NCI-H460 (cell line): ENCODE data around the gene RIMS1. TPM values are rescaled to one million over a fixed set of nuclear protein-coding genes. Genes with fewer than 3 reads are reported as not detected.

ENCODE experiments used
- DNase-seq: peaks from one replicate; pipeline ENCODE4 v3.0.0-alpha.2; 2016; ENCODE audit warnings: low read depth; ENCODE audit errors: extremely low read depth
- total RNA-seq: library from RNA; depleted of rRNA; stranded (reverse); fragments of >200 nt; shearing (Covaris generic); gene quantifications from 2 replicates; pipeline ENCODE4 v1.2.3, GENCODE V29; 2014

The RIMS1 gene
- total RNA-seq, 1 experiment from 2014 or later, result 0.02 TPM

GRCh38 chr6:72217626-72218025 lies 331.3 kb downstream of the RIMS1 start:
- no peak for DNase-seq

GRCh38 chr6:72218125-72218524 lies 331.8 kb downstream of the RIMS1 start:
- DNase-seq, result peak; percentile 12

DNA sequence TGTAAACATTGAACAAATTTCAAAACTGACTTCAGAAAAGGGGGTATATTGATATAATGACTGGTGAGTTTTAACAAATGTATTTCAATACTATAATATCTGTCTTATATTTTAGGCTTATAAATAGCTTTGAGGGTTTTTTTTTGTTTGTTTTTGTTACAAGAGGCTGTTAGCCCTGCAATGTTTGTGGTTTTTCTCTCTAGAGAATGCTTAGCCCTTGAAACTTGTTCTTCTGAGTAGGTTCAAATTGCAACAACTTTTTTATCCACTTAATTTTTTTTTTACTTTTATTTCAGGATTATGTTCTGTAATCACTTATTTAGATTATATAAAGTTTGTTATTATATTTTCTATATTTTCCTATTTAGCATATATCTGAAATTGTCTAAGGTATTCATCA lies 333.2 kb downstream of the RIMS1 start:
- no peak for DNase-seq

- no peak for DNase-seq
Measured at GRCh38 chr6:72238021-72238420, 351.7 kb downstream of the RIMS1 start.

DNA sequence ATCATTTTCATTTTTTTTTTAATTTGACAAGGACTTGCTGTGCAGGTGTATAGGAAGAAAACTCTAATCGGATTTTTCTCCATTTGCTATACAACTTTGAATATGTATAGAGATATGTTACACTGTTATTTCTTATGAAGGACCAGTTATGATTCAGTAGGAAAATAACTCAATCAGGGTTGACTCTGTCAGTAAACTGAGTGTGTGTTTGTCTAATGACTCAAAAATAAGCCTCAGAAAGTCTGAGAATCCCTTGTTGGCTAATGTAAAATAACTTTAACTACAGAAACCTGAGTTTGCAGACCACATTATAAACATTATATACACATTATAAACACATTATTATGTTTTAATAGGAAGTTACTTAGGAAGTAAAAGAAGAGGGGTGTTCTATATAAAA lies 352.6 kb downstream of the RIMS1 start:
- no peak for DNase-seq

GRCh38 chr6:72245565-72245964 lies 359.2 kb downstream of the RIMS1 start:
- no peak for DNase-seq

DNA sequence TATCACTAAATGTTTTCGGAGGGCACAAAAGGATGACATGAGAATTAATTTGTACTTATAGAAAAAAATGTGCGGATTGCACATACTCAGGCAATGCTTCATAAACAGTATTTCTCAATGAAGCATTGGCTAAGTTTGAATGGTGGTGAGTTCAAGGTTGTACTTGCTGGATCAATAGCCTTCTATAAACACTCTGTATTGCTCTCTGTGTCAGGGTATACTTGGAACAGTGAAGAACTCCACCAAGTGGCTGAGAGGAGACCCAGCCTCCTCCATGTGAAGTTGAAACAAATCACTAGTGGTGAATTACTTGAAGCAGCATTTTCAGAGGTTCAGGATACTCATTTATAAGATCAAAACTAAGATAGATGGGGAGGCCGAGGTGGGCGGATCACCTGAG lies 360.6 kb downstream of the RIMS1 start:
- DNase-seq, result no peak

DNA sequence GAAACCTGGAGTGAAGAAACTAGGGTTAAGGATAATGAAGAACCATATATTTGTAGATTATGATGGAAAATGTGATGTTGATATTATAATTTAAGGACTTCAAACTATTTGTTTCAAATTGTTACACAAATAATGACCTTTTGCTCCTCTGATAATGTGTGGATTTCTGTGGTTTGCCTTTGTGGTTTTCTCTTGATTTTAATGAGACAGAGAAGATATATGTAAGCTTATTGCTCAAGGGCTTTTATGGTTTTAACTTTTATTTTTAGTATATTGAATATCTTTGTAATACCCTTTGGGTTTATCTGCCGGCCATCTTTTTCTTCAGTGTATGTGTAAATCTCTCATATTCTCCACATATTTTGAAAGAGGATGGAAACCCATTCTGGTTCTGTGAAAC lies 362.3 kb downstream of the RIMS1 start:
- no peak for DNase-seq

DNA sequence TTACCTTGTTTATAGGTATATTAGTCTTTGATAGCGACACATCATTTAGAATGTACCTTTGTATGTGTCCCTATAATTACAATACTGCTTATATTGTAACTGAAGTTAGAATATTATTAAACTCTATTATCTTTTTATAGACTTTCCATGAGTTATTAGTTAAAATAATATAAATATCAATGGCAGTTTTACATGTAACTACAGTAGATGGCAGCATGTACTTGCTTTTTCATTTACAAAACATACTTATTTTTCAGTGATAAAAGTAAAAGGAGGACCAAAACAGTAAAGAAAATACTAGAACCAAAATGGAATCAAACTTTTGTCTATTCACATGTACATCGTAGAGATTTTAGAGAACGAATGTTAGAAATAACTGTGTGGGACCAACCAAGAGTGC lies 364.3 kb downstream of the RIMS1 start:
- DNase-seq, result no peak

GRCh38 chr6:72260489-72260888 lies 374.1 kb downstream of the RIMS1 start:
- DNase-seq, result no peak

GRCh38 chr6:72261554-72261953 lies 375.2 kb downstream of the RIMS1 start:
- DNase-seq, result no peak

DNA sequence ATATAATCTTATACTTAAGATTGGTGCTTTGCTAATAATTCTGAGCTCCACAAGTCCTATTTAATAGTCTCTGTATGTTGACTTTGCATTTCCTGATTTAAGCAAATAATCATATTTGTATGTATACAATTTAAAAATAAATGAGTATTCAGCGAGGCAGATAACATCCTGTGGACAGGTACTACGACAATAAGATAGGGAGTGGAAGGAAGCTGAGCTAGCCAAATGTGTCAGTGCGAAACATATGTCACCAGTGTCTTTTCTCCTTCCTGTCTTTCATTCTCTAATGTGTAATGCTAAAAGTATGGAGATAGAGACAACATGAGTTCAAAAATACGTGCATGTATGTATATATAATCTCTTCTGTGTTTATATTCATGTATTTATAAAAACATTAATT lies 375.9 kb downstream of the RIMS1 start:
- no peak for DNase-seq

DNA sequence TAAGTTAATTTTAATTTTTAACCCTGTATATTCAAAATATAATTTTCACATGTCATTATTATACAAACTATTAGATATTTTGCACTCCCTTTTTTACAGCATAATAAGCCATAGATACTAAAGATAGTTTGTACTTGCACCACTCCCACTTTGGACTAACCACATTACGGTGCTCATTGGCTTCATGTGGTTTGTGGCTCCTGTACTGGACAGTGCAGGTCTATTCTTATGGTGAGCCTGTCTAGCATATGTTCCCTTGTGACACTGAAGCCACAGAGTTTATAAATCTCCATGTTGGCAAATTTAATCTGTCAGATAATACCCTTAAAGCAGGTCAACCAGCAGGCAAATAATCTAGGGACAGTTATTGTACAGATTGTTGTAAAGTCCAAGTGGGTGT lies 381.1 kb downstream of the RIMS1 start:
- no peak for DNase-seq

GRCh38 chr6:72271531-72271930 lies 385.2 kb downstream of the RIMS1 start:
- DNase-seq, result no peak

DNA sequence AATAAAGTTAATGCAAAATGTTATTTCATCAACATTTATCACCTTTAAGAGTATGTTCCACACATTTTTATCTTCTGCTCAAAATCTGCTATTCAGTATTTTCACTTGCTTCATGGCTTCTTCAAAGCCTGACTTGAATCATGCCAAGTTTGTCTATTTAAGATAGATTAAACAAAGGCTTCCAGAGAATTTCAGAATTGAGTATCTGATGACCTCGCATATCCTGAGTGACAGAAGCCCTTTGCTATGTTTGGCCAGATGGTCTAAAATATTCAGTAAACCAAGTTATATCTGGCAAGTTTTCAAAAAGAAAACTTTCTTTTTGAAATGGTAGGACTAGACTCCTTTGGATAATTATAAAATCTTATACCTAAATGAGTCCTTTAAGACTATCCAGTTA lies 386.6 kb downstream of the RIMS1 start:
- DNase-seq, result no peak

DNA sequence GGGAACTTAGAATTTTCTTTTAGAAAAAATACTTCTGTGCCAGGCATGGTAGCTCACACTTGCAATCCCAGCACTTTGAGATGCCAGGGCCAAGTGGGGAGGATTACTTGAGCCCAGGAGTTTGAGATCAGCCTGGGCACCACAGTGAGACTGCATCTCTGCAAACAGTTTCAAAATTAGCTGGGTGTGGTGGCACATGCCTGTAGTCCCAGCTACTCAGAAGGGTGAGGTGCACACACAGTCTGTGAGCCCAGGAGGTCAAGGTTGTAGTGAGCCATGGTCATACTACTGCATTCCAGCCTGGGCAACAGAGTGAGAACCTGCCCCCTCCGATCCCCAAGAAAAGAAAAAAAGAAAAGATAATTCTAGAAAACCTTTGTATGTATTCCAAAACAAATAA lies 389.5 kb downstream of the RIMS1 start:
- no peak for DNase-seq

GRCh38 chr6:72282201-72282600 lies 395.9 kb downstream of the RIMS1 start:
- DNase-seq, result no peak

GRCh38 chr6:72283571-72283970 lies 397.2 kb downstream of the RIMS1 start:
- no peak for DNase-seq

GRCh38 chr6:72286911-72287311 lies 400.6 kb downstream of the RIMS1 start:
- peak; percentile 3 for DNase-seq

GRCh38 chr6:72287801-72288200 lies 401.5 kb downstream of the RIMS1 start:
- no peak for DNase-seq

DNA sequence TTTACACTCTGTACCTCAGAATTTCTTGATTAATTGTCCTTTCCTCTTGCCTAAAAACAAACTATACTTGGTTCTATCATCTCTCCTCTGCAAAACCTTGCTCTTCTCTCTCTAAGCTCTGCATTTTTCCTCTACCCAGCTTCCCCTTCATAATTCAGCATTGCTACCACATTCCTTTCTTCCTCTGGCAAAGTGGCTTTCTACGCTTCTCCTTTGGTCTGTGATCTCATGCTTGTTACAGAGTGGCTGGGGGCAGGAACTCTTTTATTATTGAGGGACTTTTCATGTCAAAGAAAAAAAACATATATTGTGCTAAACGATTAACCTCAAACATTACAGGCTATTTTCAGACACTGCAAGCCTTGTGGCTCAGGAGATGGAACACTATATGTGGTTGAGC lies 402.2 kb downstream of the RIMS1 start:
- DNase-seq, result no peak

- no peak for DNase-seq
Measured at GRCh38 chr6:72290620-72291019, 404.3 kb downstream of the RIMS1 start.

GRCh38 chr6:72296375-72296774 lies 410.0 kb downstream of the RIMS1 start:
- DNase-seq, result no peak

DNA sequence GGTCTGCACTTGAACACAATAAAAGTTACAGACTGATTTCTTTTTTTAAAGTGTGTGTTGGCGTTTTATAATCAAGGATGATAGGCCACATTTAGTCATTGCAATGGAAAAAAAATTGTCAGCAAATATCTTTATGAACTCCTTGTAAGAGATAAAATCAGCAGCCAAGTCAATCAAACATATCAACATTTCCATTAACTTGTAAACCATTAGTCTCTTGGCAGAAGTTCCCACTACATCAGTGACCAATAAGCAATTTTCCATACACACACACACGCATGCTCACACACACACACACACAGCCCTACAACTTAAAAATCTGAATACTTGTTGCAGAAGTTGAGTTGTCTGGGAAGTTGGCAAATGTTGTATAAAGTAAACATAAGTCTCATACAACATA lies 419.6 kb downstream of the RIMS1 start:
- DNase-seq, result no peak
